CD4-positive, alpha-beta T cell treated with Interleukin-6 for 4 hours (primary cell): Measurements from ENCODE around the gene ISL2.
"Not testable (repeated sequence)": the region's sequence is repeated elsewhere in the genome, so short reads cannot be mapped to it uniquely, and the experiment has no call there.

Experiments
- DNase-seq: peaks from one replicate; pipeline ENCODE4 v3.0.0-alpha.2; 2020; ENCODE audit warnings: mixed read lengths

ISL2 gene

DNA sequence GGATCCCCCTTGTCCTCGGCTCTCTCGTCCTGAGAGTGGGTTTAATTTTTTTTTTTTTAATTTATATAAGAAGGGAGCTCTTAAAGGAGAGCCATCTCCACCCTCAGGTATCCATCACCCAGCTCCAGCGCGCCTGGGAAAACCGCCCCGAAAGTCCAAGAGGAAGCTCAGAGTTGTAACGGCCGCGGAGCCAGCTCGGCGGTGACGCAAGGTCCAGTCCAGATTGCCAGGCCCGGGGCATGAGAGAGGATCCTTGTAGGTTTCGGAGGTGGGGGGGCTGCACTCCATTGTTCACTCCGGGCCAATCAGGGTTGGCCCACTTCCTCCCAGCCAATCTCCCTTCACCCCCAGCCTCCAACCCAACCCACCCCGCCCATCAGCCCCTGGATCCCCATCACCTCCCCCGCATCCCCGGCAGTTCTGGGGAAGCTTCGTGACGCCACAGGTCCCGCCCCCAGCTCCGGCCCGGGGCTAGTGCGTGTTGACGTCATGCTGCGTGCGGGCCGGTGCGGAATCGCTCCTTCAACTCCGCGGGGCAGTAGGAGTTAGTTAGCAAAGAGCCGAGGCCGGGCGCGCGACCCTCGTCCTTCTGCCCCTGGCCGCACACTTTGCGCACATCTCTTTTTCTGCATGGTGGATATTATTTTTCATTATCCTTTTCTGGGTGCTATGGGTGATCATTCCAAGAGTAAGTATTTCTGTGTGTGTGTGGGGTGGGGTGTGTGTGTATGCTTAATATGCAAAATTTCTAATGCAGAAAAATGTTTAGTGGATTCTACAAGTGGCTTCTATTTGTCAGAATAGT, at the start of gene ISL2:
ISL2 (plus strand) TSS at position 520 of the 805 bp plus-strand sequence; CDS start at position 631, 111 bp downstream.
- DNase-seq: peak; percentile 55

DNA sequence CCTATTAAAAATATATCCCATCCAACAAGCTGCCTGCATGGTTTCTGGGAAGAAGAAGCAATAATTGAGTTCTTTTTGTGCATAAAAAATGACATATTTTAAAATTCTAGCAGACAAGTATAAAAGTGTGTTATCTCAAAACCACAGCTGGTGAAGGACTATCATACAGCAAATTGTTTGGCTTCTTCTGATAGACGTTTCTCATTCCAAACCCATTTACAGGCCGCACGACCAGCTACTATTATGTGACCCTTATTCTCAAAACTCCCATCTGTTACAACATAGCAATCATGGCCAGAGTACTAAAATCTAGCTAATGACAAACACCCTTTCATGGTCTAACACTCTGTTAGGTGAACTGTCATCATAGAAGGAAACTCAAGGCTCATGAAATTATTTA, 47.0 kb upstream of the ISL2 start:
- DNase-seq: no peak

DNA sequence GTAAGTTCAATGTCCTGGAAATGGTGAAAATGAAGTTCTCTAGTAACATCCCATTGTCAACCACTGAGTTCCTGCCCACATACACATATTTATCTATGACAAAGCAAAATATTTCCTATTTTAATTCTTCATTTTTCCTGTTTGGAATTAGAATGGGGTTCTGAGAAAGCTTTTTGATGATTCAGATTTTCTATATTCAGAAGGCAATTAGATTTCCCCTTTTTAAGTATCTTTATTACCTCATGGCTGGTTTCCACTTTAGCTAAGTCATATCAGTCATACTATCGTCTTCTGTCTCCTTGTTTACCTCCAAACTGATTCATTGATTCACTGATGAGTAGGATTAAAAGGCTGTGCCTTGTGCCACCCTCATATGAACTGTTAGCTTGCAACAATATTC, 43.2 kb upstream of the ISL2 start:
- no peak for DNase-seq

DNA sequence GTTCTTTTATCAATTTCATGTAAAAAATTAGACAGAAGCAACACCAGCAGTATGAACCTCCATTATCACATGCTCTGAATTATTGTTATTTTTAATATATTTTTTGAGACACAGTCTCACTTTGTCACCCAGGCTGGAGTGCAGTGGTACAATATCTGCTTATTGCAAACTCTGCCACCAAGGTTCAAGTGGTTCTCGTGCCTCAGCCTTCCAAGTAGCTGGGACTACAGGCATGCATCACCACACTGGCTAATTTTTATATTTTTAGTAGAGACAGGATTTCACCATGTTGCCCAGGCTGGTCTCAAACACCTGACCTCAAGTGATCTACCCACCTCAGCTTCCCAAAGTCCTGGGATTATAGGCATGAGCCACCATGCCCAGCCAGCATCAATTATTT, 42.1 kb upstream of the ISL2 start:
- DNase-seq: not testable (repeated sequence)

DNA sequence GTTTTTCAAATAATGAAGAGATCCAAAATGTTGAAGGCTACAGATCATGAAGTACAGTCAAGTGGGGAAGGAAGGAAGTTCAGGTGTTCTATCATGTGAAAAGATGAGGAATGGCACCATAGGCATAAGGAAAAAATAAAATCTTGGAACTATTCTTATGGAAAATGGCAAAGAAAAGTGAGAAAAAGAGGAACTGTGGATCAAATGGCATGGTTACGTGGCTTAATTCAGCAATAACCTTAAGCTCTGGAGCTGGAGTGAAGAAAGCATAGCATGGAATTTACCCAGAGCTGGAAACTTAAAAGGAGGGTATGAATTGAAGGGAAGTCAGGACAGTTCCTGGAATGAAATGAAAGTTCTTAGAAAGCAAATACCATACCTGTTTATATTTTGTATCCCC, 39.7 kb upstream of the ISL2 start:
- DNase-seq: no peak

DNA sequence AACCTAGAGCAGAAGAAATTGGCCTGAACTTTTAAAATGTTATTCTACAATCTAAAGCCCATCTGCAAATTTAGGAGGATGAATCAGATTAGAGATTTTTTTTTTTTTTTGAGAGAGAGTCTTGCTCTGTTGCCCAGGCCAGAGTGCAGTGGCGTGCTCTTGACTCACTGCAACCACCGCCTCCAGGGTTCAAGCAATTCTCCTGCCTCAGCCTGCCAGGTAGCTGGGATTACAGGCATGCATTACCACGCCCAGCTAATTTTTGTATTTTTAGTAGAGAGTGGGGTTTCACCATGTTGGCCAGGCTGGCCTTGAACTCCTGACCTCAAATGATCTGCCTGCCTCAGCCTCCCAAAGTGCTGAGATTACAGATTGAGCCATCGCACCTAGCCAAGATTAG, 38.6 kb upstream of the ISL2 start:
- not testable (repeated sequence) for DNase-seq

DNA sequence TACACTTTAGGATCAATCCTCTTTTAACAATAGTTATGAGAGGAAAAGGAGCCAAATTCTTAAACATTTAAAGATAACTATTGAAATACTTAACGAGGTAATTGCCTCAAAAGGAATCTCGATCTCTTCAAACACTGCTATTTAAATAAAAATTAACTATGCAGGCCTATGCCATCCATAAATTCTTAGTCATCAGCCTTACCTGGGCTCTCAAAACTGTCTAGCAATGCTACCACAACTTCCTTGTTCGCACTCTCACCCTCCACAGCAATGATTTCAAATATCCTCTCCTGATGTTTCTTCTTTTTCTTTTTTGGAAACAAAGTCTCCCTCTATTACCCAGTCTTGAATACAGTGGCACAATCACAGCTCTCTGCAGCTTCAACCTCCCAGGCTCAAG, 37.6 kb upstream of the ISL2 start:
- no peak for DNase-seq

DNA sequence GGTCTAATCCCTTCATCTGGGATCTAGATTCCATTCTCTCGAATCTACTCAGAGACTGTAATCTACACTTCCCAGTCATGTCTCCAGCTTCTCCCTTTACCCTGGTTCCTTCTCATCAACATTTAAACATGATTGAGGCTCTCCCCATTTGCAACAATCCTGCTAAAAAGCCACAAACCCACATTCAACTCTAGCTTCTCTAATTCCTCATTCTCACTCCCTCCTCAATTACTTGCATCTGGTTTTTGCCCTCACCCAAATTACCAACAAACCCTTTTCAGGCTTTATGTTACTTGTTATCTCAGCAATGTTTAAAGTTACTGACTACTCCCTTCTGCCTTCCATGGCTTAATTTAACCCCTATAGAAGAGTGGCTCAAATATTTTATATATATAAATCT, 36.8 kb upstream of the ISL2 start:
- DNase-seq: no peak

DNA sequence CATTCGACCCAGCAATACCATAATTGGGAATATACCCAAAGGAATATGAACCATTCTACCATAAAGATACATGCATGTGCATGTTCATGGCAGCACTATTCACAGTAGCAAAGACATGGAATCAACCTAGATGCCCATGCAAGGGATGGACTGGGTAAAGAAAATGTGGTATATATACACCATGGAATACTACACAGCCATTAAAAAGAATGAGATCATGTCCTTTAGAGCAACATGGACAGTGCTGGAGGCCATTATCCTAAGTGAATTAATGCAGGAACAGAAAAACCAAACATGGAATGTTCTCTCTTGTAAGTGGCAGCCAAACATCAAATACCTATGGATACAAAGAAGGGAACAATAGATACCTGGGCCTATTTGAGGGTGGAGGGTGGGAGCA, 32.7 kb upstream of the ISL2 start:
- no peak for DNase-seq

DNA sequence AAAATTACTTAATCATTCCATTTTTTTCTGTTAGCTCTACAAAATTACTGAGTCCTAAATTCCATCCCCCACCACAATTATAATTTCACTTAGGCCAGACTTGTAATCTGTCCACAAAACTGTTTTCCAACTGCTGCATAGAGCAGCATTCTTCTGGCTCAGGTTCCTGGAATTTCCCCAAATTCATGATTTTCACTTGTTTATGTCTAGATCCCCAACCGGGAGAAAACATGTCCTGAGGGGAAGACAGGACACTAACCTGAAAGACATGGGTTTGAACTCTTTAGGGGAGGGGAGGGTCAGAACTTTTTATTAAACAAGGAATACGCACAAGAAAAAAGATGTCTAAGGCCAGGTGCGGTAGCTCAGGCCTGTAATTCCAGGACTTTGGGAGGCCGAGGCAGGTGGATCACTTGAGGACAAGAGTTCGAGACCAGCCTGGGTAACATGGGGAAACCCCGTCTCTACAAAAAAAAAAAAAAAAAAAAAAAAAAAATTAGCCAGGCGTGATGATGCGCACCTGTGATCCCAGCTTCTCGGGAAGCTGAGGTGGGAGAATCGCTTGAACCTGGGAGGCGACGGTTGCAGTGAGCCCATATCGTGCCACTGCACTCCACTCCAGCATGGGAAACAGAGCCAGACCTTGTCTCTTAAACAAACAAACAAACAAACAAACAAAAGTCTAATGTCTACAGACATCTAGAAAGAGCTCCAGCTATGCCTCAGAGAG, 26.8 kb upstream of the ISL2 start:
- no peak for DNase-seq

DNA sequence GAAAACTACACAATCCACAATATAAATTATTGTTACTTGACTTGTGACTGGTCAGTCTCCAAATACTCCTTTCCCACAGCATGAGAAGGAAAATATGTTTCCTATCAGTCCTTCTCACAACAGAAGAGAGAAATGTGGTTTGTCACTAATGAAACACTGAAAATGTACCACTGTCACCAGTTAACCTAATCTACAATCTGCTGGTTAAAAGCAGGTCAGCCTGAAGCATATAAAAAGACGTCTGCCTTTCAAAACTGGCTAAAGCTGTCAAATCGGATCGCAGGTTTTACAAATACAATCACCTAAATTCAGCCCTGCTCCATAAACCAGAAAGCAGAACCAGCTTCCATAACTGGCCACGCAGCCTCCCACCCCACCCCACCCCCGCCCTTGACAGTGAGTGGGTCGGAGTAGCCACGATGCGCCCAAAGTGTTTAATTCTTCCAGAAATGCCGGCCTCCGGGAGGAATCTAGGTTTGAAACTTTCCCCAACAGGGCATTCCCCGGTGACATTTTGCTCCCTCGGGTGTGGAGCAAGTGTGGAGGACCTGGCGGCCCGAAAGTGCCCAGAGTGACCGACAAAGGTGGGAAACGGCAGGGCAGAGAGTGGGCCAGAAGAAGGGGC, 26.0 kb upstream of the ISL2 start:
- DNase-seq: peak; percentile 17

DNA sequence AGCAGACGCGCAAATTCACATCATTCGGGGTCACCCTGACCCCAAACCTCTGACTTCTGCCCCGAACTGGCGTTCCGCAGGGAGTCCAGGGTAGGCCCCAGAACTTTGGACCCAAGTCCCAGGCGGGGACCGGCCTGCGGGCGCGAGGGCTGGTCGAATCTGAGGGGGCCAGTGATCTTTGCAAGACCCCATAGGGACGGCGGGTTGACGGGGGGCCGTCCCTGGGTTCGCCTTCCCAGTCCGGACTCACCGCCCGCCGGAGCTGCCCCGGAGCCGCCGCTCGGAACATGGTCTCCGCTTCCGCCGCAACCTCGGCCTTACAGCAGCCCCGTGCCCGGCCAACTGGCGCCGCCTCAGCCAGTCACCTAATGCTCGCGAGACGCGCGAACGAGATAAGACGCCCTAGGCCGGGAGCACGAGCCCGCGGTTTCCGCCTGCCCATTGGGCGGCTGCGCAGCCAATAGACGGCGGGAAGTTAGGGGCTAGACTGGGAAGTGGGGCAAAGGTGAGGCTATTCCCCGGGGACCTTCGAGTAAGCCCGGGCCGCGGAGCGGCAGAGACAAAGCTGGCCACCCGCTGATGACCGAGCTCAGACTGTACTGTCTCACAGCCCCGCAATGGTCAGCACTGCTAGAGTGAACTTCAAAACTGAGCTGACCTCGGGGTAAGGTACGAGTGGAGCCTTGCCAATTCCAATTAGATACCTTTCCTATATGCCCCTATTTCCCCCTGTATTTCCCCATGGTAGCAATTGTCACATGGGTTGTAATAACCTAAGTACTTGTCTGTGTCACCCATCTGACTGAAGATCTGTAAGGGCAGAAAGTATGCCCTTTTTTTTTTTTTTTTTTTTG, 25.2 kb upstream of the ISL2 start, which contains the start of gene ETFA:
ETFA (minus strand) TSS at position 370 of the 854 bp plus-strand sequence; CDS start at position 289, 81 bp downstream.
- peak; percentile 91 for DNase-seq

DNA sequence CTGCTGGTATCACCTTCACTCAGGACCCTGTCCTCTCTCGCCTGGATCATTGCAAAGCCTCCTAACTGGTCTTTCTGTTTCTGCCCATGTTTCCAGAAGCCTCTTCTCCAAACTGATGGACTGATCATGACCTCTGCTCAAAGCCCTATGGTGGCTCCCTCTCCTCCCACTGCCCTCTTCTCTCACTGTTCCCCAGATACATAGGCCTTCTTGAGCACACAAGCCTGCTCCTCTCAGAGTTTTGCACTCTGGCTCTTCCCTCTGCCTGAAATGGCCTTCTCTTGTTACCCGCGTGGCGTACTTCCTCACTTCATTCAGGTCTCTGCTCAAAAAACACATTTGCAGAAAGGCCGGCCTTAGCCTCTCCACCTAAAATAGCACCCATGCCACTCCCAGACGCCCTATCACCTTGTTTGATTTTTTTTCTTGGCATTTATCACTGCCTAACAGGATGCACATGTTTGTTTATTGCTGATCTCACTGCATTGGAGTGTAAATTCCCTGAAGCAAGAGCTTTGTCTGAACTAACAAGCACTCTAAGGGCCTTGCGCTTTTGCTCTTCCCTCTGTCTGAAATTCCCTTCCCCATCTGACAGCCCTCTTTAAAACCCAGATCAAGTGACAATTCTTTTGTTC, 23.9 kb upstream of the ISL2 start:
- no peak for DNase-seq

DNA sequence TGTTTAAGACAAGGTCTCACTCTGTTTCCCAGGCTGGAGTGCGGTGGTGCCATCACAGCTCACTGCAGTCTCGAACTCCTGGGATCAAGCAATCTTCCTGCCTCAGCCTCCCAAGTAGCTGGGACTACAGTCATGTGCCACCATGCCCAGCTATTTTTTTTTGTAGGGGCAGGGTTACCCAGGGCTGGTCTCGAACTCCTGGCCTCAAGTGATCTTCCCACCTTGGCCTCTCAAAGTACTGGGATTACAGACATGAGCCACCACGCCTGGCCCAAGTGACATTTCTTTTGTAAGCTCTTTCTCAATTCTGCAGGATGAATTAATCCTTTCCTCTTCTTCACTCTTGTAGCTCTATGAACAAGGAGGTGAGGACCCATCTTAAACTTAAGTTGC, 23.4 kb upstream of the ISL2 start:
- DNase-seq: not testable (repeated sequence)

DNA sequence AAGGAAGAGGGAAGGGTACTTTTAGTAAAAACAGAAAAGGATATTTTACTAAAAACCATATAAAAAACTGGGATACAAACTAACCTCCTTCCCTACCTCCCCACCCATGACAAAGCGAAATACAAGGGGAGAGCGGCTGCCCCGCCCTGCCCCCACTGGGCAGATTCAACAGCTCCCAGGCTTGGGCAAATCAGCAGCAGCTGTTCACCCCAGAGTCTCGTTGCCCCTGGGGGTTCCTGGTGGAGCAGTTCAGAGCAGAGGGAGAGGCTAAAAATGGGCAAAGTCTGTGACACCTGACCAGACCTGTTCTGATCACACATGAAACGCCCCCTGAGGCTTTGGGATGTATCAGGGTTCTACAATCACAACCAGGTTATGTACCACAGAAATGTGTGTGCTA, 22.8 kb upstream of the ISL2 start:
- no peak for DNase-seq

DNA sequence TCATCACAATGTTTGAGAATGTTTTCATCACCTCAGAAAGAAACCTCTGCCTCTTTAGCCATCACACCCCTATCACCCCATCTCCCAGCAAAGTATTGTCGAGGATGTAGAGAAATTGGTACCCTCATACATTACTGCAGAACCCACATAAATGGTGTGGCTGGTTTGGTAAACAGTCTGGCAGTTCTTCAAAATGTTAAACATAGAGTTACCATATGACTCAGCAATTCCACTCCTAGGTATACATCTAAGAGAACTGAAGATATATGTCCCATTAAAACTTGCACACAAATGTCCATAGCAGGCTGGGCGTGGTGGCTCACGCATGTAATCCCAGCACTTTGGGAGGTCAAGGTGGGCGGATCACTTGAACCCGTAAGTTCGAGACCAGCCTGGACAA, 16.6 kb upstream of the ISL2 start:
- no peak for DNase-seq

DNA sequence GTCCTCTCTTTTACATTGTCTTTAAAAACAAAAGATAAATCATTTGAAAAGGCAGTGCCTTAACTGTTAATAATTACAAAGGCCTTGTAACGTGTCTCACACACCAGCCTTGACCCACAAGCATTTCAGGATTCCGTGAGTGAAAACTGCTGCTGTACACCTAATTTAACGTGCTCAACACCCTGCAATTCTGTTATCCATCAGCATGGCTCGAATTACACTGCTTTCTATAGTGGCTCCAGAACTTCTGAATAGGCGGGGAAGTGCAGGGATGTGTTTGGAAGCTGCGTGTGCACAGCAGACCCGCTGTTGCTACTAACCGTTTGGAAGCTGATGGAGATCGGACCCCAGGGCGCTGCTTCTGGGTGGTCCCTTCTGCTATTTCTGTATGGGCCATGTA, 15.4 kb upstream of the ISL2 start:
- no peak for DNase-seq

DNA sequence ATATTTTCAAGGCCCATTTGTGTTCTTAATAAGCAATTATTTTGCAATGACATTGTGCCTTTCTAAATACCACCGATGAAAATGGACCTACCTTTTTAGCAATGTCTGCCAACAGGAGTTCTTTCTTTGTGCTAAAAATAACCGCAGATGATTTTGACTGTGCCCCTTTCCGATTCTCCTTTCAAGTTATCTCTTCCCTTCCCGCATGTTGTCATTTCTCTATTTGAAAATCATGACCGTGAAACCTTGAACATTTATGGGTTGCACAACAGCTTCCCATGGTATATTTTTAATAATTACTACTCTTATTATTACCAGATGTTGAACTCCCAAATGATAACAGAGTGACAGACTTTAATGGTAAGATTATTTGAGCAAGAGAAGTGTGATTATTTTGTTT, 15.0 kb upstream of the ISL2 start:
- DNase-seq: no peak

DNA sequence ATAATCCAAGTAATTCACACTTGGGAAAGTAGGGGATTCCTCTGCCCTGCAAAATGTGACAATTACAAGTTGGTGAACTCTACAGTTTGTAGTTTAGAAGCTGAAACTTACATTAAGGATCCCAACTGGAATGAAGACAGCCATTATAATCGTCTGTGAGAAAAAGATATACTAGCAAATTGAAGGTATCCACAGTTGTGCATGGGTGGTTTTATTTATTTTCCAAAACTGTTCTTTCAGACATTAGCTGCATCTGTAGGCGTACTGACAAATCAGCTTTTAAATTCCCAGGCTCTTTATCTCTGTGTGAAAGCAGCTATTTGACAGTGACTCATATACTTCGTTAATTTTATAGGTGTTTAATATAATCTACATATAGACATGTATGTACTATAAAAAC, 12.5 kb upstream of the ISL2 start:
- DNase-seq: no peak

DNA sequence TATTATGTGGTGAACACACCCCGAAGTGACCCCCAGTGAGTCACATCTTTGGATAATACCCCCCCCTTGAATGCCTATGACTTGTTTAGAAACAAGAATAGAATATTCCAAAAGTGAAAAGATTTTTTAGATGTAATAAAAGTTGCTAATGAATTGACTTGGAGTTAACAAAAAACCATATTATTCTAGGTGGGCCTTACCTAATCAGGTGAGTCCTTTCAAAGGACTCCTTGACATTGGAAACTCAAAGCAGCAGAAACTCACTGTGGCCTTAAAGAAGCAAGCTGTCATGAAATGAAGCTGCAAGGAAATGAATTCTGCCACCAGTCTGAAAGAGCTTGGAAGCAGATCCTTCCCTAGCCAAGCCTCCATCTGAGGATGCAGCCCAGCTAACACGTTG, 10.9 kb upstream of the ISL2 start:
- no peak for DNase-seq

DNA sequence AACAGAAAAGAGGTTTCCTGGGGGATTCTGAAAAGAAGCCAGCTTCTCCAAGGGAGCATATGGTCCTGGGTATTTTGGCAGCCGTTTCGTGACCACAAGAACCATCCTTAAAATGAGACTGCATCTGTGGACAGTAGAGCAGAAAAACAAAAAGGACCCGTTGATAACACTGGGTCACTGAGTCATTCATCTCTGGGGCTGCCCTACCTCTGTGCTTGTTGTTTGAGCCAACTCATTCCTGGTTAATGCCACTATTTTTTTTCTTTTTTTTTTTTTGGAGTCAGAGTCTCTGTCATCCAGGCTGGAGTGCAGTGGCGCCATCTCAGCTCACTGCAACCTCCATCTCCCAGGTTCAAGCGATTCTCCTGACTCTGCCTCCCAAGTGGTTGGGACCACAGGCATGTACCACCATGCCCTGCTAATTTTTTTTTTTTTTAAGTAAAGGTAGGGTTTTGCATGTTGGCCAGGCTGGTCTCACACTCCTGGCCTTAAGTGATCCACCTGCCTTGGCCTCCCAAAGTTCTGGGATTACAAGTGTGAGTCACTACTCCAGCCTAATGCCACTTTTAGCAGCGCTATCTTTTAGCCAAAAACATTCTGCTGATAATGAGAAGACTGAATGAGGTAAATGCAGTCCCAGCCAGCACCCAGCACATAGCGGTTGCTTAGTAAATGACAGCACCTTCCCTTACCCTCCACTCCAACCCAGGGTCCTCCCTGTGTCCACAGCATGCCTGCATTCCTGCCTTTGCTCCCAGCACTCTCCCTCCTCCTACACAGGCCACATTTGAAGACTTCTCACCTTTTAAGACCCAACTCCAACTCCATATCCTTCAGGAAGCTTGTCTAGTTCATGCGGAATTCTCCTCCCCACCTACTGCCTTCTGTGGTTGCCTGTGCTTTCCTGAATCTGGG, 9.1 kb upstream of the ISL2 start:
- no peak for DNase-seq
